Astrocyte (in vitro differentiated cells and primary cell): ENCODE measurements around the gene CITED1. TPM values are rescaled to one million over a fixed set of nuclear protein-coding genes. Genes with fewer than 3 reads are reported as not detected.

Source experiments
- DNase-seq: peaks from one replicate; pipeline ENCODE4 v3.0.0-alpha.2; 2010; ENCODE audit warnings: low read depth
- FAIRE-seq: peaks from 2 replicates; lab custom pipeline; 2011; peaks lifted over from hg19 to GRCh38; lab: Jason Lieb, UNC
- H2AFZ ChIP-seq: 2 replicates; pipeline ENCODE4 v1.6.0; 2012; ENCODE audit warnings: low read depth, low read length, inconsistent platforms
- H3K27ac ChIP-seq: 2 replicates; pipeline ENCODE4 v1.5.1; 2011; ENCODE audit warnings: low read depth, low read length, inconsistent platforms
- H3K27me3 ChIP-seq: 2 replicates; pipeline ENCODE4 v1.6.0; 2011; ENCODE audit warnings: low read length, inconsistent platforms; ENCODE audit not compliant: insufficient read depth
- H3K36me3 ChIP-seq: 2 replicates; pipeline ENCODE4 v1.5.1; 2011; ENCODE audit warnings: low read length, inconsistent platforms; ENCODE audit not compliant: insufficient read depth
- H3K4me1 ChIP-seq: 2 replicates; pipeline ENCODE4 v1.5.1; 2011; ENCODE audit warnings: low read length, inconsistent platforms; ENCODE audit not compliant: insufficient read depth
- H3K4me2 ChIP-seq: 2 replicates; pipeline ENCODE4 v1.6.0; 2012; ENCODE audit warnings: low read length, inconsistent platforms
- H3K4me3 ChIP-seq: 2 replicates; pipeline ENCODE4 v1.5.1; 2011; ENCODE audit warnings: low read depth, mild to moderate bottlenecking, low read length, inconsistent platforms; ENCODE audit not compliant: insufficient read depth
- H3K79me2 ChIP-seq: 2 replicates; pipeline ENCODE4 v1.6.0; 2012; ENCODE audit warnings: mild to moderate bottlenecking, low read length, inconsistent platforms; ENCODE audit not compliant: insufficient read depth
- H3K9ac ChIP-seq: 2 replicates; pipeline ENCODE4 v1.6.0; 2012; ENCODE audit warnings: mild to moderate bottlenecking, low read length, inconsistent platforms
- H3K9me3 ChIP-seq: 2 replicates; pipeline ENCODE4 v1.5.1; 2012; ENCODE audit warnings: low read depth, mild to moderate bottlenecking, low read length, inconsistent platforms; ENCODE audit not compliant: insufficient read depth
- H4K20me1 ChIP-seq: 2 replicates; pipeline ENCODE4 v1.6.0; 2012; ENCODE audit warnings: low read length, inconsistent platforms; ENCODE audit not compliant: insufficient read depth
- H3K27ac Mint-ChIP-seq: one replicate; pipeline ENCODE4 v1.8.0; 2021; ENCODE audit warnings: mild to moderate bottlenecking, mixed read lengths; ENCODE audit not compliant: unreplicated experiment
- H3K27me3 Mint-ChIP-seq: one replicate; pipeline ENCODE4 v1.8.0; 2021; ENCODE audit warnings: low read depth, mixed read lengths; ENCODE audit not compliant: unreplicated experiment
- H3K36me3 Mint-ChIP-seq: one replicate; pipeline ENCODE4 v1.8.0; 2021; ENCODE audit warnings: low read depth, mixed read lengths; ENCODE audit not compliant: unreplicated experiment
- H3K4me1 Mint-ChIP-seq: one replicate; pipeline ENCODE4 v1.8.0; 2021; ENCODE audit warnings: low read depth, mixed read lengths; ENCODE audit not compliant: unreplicated experiment
- H3K4me3 Mint-ChIP-seq: one replicate; pipeline ENCODE4 v1.8.0; 2021; ENCODE audit warnings: mild to moderate bottlenecking, moderate library complexity, mixed read lengths; ENCODE audit not compliant: unreplicated experiment
- H3K9me3 Mint-ChIP-seq: one replicate; pipeline ENCODE4 v1.8.0; 2021; ENCODE audit warnings: mild to moderate bottlenecking, mixed read lengths; ENCODE audit not compliant: unreplicated experiment
- EZH2 ChIP-seq: IDR thresholded peaks from 2 replicates; pipeline ENCODE4 v1.6.1; 2012; ENCODE audit warnings: mild to moderate bottlenecking, low read length, inconsistent platforms; ENCODE audit not compliant: insufficient read depth
- total RNA-seq: library from RNA; stranded (reverse); gene quantifications from 2 replicates; pipeline ENCODE4 v1.2.1, GENCODE V29; 2021
- TF ChIP-seq, protein P1 (sequence below): IDR thresholded peaks from 2 replicates; pipeline ENCODE4 v1.5.1; 2011; ENCODE audit warnings: low read depth, mild to moderate bottlenecking, inconsistent platforms, low read length, moderate library complexity; ENCODE audit not compliant: insufficient read depth

Gene CITED1
- total RNA-seq, 1 donor from 2014 or later: not detected

DNA sequence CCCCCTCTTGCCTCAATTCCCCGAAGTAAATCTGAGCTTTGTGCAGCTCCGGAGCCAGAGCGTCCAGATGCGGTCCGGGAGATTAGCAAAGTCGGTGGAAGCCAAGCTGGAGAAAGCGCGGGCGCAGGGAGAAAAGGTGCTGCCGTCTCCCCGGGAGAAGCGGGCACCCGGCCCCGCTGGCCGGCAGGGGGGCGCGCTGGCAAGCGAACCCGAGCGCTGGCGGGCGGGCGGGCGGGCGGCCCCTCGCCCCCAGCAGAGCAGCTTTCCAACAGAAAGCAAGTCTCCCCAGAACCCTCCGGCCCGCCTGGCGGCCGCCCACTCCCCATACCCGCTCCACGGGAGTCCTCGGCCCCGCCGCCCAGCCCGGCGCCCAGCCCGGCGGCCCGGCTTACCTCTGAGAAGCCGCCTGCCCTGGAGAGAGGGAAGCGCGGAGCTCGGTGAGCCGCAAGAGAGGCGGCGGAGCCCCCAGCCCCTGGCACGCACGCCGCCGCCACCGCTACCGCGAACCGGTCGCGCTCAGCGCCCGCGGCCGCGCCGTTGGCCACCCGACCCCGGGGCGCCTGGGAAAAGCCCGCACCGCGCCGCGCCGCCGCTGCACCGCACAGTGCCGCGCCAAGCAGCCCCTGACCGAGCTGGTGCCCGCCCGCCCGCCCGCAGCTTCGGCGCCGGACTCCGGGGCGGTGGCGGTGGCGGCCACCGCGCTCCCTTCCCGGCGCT lies 529 bp upstream of the CITED1 start:
- Mint-ChIP-seq H3K4me1 (no peaks in the 10 kb centered on the region), H3K27me3 (peaks cover 38% of the 10 kb centered on the region), H3K36me3 (no peaks in the 10 kb centered on the region), H3K4me3 (peak overlapping the region; percentile 82), H3K27ac (no peak overlapping the region), H3K9me3 (no peaks in the 10 kb centered on the region)
- peak; percentile 34 for FAIRE-seq
- Histone ChIP-seq H3K4me2 (peak overlapping the region; percentile 85), H3K4me3 (peak overlapping the region; percentile 39), H2AFZ (peak overlapping the region; percentile 69), H3K9me3 (no peaks in the 10 kb centered on the region), H3K36me3 (no peaks in the 10 kb centered on the region), H3K79me2 (no peaks in the 10 kb centered on the region), H3K27ac (no peak overlapping the region), H3K9ac (no peak overlapping the region), H4K20me1 (no peaks in the 10 kb centered on the region), H3K27me3 (peaks cover 45% of the 10 kb centered on the region), H3K4me1 (peaks cover 16% of the 10 kb centered on the region)
- no peak for DNase-seq
- TF ChIP-seq, protein P1, sequence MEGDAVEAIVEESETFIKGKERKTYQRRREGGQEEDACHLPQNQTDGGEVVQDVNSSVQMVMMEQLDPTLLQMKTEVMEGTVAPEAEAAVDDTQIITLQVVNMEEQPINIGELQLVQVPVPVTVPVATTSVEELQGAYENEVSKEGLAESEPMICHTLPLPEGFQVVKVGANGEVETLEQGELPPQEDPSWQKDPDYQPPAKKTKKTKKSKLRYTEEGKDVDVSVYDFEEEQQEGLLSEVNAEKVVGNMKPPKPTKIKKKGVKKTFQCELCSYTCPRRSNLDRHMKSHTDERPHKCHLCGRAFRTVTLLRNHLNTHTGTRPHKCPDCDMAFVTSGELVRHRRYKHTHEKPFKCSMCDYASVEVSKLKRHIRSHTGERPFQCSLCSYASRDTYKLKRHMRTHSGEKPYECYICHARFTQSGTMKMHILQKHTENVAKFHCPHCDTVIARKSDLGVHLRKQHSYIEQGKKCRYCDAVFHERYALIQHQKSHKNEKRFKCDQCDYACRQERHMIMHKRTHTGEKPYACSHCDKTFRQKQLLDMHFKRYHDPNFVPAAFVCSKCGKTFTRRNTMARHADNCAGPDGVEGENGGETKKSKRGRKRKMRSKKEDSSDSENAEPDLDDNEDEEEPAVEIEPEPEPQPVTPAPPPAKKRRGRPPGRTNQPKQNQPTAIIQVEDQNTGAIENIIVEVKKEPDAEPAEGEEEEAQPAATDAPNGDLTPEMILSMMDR: no peak
- peak; percentile 13 for TF ChIP-seq EZH2

DNA sequence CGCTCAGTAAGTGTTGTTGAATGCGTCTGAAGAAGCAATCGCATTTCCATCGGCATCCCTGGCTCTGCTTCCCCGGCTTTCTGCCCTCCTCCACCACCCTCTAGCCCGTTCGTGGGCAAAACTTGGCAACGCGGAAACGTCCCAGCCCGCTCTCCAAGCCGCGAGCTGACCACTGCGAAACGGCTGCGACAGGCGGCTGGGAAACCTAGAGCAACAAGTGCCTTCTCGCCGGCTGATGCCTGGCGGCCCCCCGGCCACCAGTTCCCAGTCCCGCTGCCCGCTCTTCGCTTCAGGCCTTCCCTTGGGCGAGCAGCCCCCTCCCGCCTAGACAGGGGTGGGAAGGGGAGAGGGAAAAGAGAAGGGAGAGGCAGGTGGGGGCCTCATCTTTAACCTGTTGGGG lies 837 bp downstream of the CITED1 start:
- H3K4me3 ChIP-seq: peak overlapping the region; percentile 39
- H3K27me3 ChIP-seq: peaks cover 46% of the 10 kb centered on the region
- H3K9ac ChIP-seq: no peak overlapping the region
- no peak overlapping the region for H2AFZ ChIP-seq
- H4K20me1 ChIP-seq: no peaks in the 10 kb centered on the region
- peaks cover 16% of the 10 kb centered on the region for H3K4me1 ChIP-seq
- H3K27ac ChIP-seq: no peak overlapping the region
- H3K27ac Mint-ChIP-seq: no peak overlapping the region
- H3K79me2 ChIP-seq: no peaks in the 10 kb centered on the region
- DNase-seq: no peak
- H3K27me3 Mint-ChIP-seq: peaks cover 47% of the 10 kb centered on the region
- H3K4me1 Mint-ChIP-seq: no peaks in the 10 kb centered on the region
- TF ChIP-seq, protein P1: no peak
- TF ChIP-seq EZH2: peak; percentile 79
- H3K9me3 ChIP-seq: no peaks in the 10 kb centered on the region
- H3K9me3 Mint-ChIP-seq: no peaks in the 10 kb centered on the region
- no peaks in the 10 kb centered on the region for H3K36me3 ChIP-seq
- peak overlapping the region; percentile 85 for H3K4me2 ChIP-seq
- H3K36me3 Mint-ChIP-seq: no peaks in the 10 kb centered on the region
- peak overlapping the region; percentile 64 for H3K4me3 Mint-ChIP-seq
- FAIRE-seq: no peak

DNA sequence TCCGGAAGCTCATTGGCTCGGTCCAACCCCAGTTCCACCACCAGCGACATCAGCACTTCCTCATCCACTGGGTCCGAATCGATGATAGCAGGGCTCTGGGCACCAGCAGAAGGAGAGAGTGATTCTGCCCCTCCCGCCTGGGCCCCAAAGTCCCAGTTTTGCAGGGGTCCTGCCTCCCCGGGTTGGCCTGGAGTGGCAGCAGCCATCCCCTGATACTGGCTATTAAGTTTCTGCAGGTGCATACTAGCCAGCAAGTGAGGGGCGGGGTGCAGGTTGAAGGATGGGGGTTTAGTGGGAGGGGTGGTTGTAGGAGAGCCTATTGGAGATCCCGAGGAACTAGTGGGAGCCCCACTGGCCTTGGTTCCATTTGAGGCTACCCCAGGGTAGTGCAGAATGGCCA lies 3.9 kb downstream of the CITED1 start:
- no peak for TF ChIP-seq EZH2
- H3K4me2 ChIP-seq: no peak overlapping the region
- H3K27me3 ChIP-seq: peaks cover 35% of the 10 kb centered on the region
- no peaks in the 10 kb centered on the region for H3K9me3 Mint-ChIP-seq
- no peaks in the 10 kb centered on the region for H3K36me3 ChIP-seq
- no peak overlapping the region for H3K4me3 Mint-ChIP-seq
- H3K79me2 ChIP-seq: no peaks in the 10 kb centered on the region
- DNase-seq (no peak), FAIRE-seq (no peak)
- no peaks in the 10 kb centered on the region for H3K4me1 Mint-ChIP-seq
- H3K9me3 ChIP-seq: no peaks in the 10 kb centered on the region
- H3K4me1 ChIP-seq: peaks cover 9% of the 10 kb centered on the region
- H3K9ac ChIP-seq: no peak overlapping the region
- peaks cover 45% of the 10 kb centered on the region for H3K27me3 Mint-ChIP-seq
- no peak overlapping the region for H2AFZ ChIP-seq
- H4K20me1 ChIP-seq: no peaks in the 10 kb centered on the region
- no peaks in the 10 kb centered on the region for H3K36me3 Mint-ChIP-seq
- no peak overlapping the region for H3K27ac Mint-ChIP-seq
- H3K27ac ChIP-seq: no peak overlapping the region
- H3K4me3 ChIP-seq: no peak overlapping the region
